HG03060 (cell line): ENCODE measurements around the gene C11orf86.

Source experiments
- ATAC-seq: cut with Tn5 transposase; IDR thresholded peaks from one replicate; pipeline ENCODE4 v1.9.1; 2021; ENCODE audit warnings: low read depth, moderate number of reproducible peaks; ENCODE audit not compliant: unreplicated experiment

Gene C11orf86

DNA sequence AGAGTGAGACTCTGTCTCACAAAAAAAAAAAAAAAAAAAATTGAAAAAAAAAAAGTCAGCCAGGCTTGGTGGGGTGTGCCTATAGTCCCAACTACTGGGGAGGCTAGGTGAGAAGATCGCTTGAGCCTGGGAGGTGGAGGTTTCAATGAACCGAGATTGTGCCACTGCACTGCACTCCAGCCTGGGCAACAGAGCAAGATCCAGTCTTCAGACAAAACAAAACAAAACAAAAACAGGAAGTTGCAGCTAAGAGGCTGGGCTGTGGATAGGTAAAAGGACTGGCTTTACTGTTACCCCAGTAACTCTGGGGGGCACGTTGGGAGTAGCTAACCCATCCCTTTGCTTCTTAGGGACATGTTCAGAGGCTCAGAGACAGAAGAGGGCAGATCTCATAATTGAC is 10.6 kb upstream of the C11orf86 start:
- no peak for ATAC-seq

DNA sequence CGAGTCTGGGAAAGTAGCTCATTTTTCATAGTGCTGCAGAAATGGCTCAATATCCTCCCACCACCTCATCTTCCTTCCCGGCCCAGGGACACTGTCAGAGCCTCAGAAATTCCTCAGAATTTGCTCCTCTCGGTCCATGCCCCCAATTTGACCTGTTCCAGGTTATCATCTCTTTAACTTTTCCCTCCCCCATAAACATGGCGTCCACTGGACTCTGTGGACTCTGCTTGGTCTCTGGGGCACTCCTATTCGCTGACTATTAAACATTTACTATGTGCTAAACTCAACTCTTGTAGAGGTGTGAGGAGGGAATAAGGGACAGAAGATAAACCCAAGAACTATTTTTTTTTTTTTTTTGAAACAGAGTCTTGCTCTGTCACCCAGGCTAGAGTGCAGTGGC is 8.8 kb upstream of the C11orf86 start:
- ATAC-seq, result no peak

DNA sequence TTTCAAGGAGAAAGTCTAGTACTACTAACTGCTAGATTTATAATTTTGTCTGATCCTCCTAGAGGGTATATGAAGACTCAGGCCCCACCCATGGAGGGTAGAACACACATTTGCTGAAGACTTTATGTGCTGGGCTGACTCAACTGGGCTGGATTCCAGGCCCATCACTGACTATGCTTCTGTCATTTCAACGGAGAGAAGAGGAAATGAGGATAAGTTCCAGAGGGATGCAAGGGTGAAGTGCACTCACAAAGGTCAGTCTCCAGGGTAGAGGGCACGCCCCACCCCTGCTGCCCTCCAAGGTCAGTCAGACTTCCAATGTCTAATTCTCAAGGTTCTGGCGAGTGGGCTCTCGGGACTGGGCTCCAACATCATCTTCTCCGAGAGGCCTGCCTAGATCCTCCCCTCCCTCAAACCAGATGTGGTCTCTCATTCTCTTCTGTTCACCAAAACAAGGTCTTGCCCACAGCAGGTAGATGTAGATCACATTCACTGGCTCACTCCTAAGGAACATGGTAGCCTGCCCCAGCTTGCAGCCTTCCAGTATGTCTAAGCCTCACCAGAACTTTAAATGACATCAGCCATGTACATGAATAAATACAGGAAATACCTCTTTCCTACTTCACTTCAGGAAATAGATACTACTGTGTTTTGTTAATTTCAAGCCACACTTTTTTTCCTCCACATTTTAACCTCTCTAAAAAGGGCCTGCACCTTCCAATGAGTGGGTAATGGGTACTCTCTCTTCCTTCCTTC is 7.3 kb upstream of the C11orf86 start:
- no peak for ATAC-seq

GRCh38 chr11:66969584-66970225 is 5.4 kb upstream of the C11orf86 start:
- no peak for ATAC-seq

DNA sequence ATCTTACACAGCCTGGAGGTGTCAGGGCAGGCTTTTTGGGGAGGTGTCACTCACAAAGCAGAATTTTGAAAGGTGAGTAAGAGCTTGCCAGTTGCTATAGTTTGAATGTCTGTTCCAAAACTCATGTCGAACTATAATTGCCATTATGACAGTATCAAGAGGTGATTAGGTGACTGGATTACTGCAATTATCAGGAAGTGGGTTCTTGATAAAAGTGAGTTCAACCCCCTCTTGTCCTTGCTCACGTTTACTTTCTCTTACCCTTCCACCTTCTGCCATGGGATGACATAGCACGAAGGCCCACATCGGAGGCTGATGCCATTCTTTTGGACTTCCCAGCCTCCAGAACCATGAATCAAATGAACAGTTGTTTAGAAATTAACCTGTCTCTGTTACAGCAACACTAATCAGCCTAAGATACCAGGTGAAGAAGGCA is 4.7 kb upstream of the C11orf86 start:
- ATAC-seq, result no peak

GRCh38 chr11:66970807-66971442 is 4.2 kb upstream of the C11orf86 start:
- no peak for ATAC-seq

DNA sequence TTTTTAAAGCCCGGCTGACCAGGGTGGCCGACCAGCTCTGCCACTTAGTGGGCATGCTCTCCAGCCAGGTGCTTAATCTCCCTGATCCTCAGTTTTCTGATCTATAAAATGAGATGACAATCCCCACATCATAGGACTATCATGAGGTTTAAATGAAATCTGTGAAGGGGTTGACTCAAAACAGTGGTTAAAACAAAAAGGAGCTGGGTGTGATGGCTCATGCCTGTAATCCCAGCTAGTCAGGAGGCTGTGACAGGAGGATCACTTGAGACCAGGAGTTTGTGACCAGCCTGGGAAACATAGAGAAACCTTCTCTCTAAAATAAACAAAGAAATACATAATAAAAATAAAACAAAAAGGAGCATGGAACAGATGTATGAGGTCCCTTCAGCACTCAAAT is 3.6 kb upstream of the C11orf86 start:
- no peak for ATAC-seq

- no peak for ATAC-seq
Observed at GRCh38 chr11:66973956-66974580, 1.0 kb upstream of the C11orf86 start.

DNA sequence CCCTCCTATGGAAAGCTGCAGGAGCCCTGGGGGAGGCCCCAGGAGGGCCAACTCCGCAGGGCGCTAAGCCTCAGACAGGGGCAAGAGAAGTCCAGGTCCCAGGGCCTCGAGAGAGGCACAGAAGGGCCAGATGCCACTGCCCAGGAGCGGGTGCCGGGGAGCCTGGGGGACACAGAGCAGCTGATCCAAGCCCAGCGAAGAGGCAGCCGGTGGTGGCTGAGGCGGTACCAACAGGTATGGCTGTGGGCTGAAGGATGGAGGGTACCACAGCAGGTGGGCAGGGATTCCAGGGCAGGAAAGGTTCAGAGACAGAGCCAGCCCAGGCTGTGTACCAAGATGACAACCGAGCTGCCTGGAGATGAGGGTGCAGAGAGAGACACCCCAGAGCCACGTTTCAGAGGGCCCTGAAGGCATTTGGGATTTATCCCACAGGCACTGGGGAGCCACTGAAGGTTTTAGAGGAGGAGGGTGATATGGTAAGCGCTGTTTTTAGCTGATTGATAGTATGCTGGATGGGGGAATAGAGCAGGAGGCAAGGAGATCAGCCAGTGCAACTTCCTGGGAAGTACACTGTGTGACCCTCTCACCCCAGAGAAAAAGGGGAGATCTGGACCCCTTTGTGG is 412 bp downstream of the C11orf86 start:
- no peak for ATAC-seq

DNA sequence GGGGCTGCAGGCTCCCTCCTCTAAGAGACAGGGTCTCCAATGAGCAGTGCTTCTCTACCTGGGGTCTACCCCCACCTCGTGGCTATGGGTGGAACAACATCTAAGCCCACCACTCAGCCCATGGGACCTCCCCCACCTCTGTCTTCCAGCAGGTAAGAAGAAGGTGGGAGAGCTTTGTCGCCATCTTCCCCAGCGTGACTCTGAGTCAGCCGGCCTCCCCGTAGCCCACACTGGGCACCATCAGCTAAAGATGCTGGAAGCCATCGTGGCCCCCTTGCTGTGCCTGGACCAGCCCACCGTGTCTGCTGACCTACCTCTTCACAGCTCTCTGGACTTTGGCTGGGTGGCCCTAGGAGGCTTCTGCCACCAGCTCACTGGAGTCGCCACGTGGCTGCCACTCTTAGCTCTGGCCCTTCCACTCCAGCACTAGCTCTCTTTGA is 944 bp downstream of the C11orf86 start:
- no peak for ATAC-seq

DNA sequence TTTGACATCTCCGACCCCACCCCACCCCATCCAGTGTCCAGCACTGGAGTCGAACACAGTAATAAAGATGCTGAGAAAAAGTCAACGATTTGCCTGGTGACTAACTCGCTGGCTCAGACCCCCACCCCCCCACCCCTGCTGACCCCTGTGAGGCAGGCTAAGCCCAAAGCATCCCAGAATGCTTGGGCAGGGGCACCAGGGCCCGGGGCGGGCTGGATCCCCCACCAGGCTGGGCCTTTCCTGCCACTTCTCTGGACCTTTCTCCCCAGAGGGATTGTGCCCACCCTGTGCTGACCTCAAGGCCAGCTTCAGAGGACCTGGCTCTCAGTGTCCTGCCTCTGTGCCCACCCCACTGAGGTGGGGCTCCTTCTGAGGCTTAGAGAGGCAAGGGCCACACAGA is 1.8 kb downstream of the C11orf86 start:
- no peak for ATAC-seq

DNA sequence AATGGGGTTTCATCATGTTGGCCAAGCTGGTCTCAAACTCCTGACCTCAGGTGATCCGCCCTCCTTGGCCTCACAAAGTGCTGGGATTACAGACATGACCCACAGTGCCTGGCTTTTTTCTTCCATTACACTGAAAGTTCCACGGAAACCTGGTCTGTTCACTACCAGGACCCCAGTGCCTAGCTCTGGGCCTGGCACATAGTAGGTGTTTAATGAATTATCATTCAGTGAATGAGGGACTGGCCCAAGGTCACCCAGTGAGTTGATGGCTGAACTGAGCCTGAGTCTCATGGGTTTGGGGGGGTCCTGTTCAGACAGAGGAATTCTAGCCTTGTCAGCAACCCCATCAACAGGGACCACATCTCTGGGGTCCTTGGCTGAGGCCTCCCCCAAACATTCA is 3.1 kb downstream of the C11orf86 start:
- no peak for ATAC-seq

GRCh38 chr11:66978717-66979116 is 3.6 kb downstream of the C11orf86 start:
- no peak for ATAC-seq

DNA sequence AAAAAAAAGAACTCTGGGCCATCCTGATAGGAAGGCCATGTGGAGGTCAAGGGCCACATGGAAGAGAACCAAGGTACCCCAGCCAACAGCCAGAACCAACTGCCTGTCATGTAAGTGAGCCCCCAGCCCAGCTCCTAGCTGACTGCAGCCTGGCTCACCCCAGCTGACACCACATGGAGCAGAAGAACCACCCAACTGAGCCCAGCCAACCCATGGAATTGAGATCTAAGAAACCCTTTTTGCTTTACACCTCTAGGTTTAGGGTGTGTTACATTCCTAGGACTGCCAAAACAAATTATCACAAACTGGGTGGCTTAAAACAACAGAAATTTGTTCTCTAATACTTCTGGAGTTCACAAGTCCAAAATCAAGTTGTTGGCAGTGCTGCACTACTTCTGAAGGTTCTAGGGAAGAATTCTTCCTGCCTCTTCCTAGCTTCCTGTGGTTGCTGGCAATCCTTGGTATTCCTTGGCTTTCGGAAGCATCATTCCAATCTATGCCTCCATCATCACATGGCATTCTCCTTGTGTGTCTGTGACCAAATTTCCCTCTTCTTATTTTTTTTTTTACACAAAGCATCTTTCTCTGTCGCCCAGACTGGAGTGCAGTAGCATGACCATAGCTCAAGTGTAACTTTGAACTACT is 4.4 kb downstream of the C11orf86 start:
- no peak for ATAC-seq

DNA sequence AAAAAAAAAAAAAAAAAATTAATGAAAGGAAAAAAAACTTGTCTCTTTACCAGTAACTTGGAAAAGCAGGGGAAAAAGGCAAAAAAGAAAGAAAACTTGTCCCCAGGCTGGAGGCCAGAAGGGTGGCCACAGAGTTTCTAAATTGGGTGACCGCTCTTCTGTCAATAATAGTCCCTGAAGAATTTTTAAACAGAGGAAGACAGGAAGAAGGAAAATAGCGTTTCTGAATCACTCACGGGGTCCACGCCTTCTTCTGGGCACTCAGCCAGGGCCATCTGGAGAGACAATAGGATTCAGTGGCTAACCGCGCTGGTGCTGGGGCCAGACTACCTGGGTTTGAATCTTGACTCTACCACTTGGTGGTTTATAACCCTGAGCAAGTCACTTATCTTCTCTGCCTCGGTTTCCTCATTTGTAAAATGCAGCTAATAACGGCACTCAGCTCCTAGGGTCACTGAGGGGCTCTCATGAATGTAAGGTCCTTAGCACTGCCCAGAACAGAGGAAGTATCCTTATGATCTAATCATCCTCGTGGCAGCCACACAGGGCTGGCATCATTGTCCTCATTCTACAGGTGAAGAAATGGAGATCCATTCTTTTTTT is 7.0 kb downstream of the C11orf86 start:
- no peak for ATAC-seq

GRCh38 chr11:66983275-66983924 is 8.3 kb downstream of the C11orf86 start:
- ATAC-seq, result no peak

- ATAC-seq, result no peak
Observed at GRCh38 chr11:66985508-66986177, 10.5 kb downstream of the C11orf86 start.

DNA sequence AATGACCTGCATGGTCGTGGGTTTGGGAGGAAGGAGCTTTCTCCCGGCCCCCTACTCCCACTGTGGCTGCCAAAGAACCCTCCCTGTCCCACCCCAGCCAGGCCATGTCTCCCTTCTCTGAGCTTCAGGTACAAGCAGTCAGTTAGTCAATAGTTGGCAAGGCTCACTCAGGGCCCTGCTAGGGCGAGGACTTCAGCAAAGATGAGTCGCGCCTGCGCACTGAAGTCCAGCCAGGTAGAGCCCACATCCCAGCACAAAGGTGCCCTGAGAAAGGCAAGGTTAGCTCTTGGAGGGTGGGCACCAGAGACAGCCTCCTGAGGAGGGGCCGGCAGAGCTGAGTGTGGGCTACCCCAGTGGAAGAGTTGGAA is 11.1 kb downstream of the C11orf86 start:
- no peak for ATAC-seq

DNA sequence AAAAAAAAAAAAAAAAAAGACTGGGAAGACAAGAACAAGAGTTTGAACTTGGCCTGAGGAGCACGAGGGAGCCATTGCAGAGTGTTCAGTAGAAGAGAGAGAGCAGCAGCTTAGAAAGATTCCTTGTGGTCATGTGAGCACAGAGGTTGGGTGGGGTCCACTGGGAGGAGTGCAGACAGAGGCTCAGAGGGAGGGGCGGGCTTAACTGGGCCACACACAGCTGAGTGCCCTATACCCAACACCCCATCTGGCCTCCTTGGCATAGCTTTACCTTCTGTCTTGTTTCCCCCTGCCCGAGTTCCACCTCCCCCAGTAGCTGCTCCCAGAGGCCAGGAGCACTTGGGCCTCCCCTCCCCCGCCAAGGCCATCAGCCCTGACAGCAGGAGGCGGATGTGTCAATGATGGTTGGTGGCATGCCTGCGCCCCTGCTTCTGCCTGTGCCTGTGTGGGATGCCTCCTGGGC is 12.1 kb downstream of the C11orf86 start:
- no peak for ATAC-seq
